ENCODE data around the gene FLNB.

Gene FLNB

GRCh38 chr3:58009749-58010535, 1.7 kb downstream of the FLNB start:
- DNase-seq, result peak in 1 of 2 experiments; percentile 2

GRCh38 chr3:58010562-58010961, 2.3 kb downstream of the FLNB start:
- no peak for DNase-seq

GRCh38 chr3:58011580-58011979, 3.4 kb downstream of the FLNB start:
- no peak for DNase-seq

- no peak for DNase-seq
Measured at GRCh38 chr3:58012302-58012701, 4.1 kb downstream of the FLNB start.

- no peak for DNase-seq
Measured at GRCh38 chr3:58013099-58013498, 4.9 kb downstream of the FLNB start.

GRCh38 chr3:58013973-58014649, 5.9 kb downstream of the FLNB start:
- no peak for DNase-seq

- no peak for DNase-seq
Measured at GRCh38 chr3:58015520-58015915, 7.3 kb downstream of the FLNB start.

- no peak for DNase-seq
Measured at GRCh38 chr3:58016710-58017109, 8.5 kb downstream of the FLNB start.

GRCh38 chr3:58018892-58019742, 10.9 kb downstream of the FLNB start:
- DNase-seq, result no peak

- no peak for DNase-seq
Measured at GRCh38 chr3:58020783-58021071, 12.5 kb downstream of the FLNB start.

- DNase-seq, result peak; percentile 44 to 82
Measured at GRCh38 chr3:58021072-58021959, 13.1 kb downstream of the FLNB start.

GRCh38 chr3:58021962-58022361, 13.7 kb downstream of the FLNB start:
- DNase-seq, result no peak

GRCh38 chr3:58022490-58022889, 14.3 kb downstream of the FLNB start:
- DNase-seq, result no peak

GRCh38 chr3:58023531-58023930, 15.3 kb downstream of the FLNB start:
- no peak for DNase-seq

GRCh38 chr3:58025406-58025805, 17.2 kb downstream of the FLNB start:
- no peak for DNase-seq

GRCh38 chr3:58025837-58026569, 17.8 kb downstream of the FLNB start:
- peak; percentile 51 to 78 for DNase-seq

GRCh38 chr3:58026598-58026997, 18.4 kb downstream of the FLNB start:
- no peak for DNase-seq

- peak in 1 of 2 experiments; percentile 7 for DNase-seq
Measured at GRCh38 chr3:58027704-58028317, 19.6 kb downstream of the FLNB start.

GRCh38 chr3:58028902-58029301, 20.7 kb downstream of the FLNB start:
- DNase-seq, result no peak

GRCh38 chr3:58029842-58030584, 21.8 kb downstream of the FLNB start:
- DNase-seq, result no peak

GRCh38 chr3:58032186-58032585, 24.0 kb downstream of the FLNB start:
- DNase-seq, result no peak
